HCT116 (cell line): ENCODE measurements around the gene SRA1. TPM values are rescaled to one million over a fixed set of nuclear protein-coding genes. Genes with fewer than 3 reads are reported as not detected.

ENCODE experiments used
- ATAC-seq: fragments of 200-7000 bp; cut with Tn5 transposase; 2 replicates; pipeline ENCODE4 v1.9.1; 2020; ENCODE audit warnings: mild to moderate bottlenecking, moderate library complexity
- BruUV-seq: library from RNA; stranded (reverse); fragments of 400-500 nt; replicated peaks from 2 replicates; lab custom pipeline; 2021; lab: Mats Ljungman, UMichigan
- CTCF ChIA-PET: fragments of 300-600 bp; sonication (Branson Sonifier 250); formaldehyde crosslinking; loops from one replicate; lab custom pipeline; 2021; ENCODE audit warnings: antibody characterized with exemption; lab: Charles Lee
- POLR2A ChIA-PET: fragments of 300-600, 350-600 bp; sonication (Branson Sonifier 250); formaldehyde crosslinking; loops from one replicate; lab custom pipeline; 2021; ENCODE audit warnings: antibody characterized with exemption; lab: Charles Lee
- RAD21 ChIA-PET, 2 experiments: fragments of 300-600 bp; sonication (Branson Sonifier 250); formaldehyde crosslinking; loops; one replicate each; lab custom pipeline; 2023; ENCODE audit warnings: low total read pairs in 2 of 2; ENCODE audit not compliant: uncharacterized antibody in 2 of 2, unreplicated experiment in 2 of 2, low non-redundant PET in 1 of 2; lab: Charles Lee
- DNase-seq: peaks from one replicate; pipeline ENCODE4 v3.0.0-alpha.2; 2010; ENCODE audit warnings: low read depth, low spot score
- H2AFZ ChIP-seq: fragments of 200-600 bp; shearing (Covaris generic), sonication (generic); 2 replicates; pipeline ENCODE4 v1.6.1; 2017; ENCODE audit warnings: low read depth, mixed run types, mixed read lengths, antibody characterized with exemption, low read length; ENCODE audit not compliant: poor library complexity, severe bottlenecking
- H3K27ac ChIP-seq: 2 replicates; pipeline ENCODE4 v1.5.1; 2012; ENCODE audit warnings: low read depth, low read length
- H3K27me3 ChIP-seq: fragments of 200-600 bp; sonication (generic); 2 replicates; pipeline ENCODE4 v1.6.1; 2016; ENCODE audit warnings: mixed run types, low read length, mixed read lengths; ENCODE audit not compliant: insufficient read depth
- H3K36me3 ChIP-seq, 2 experiments: fragments of 200-500 bp in 1 of 2; fragments of 200-600 bp in 1 of 2; sonication (Bioruptor generic) in 1 of 2; sonication (generic) in 1 of 2; 2 replicates each; pipeline versions ENCODE4 v1.5.1 to v1.6.1; 2014 to 2016; ENCODE audit warnings: low read length in 2 of 2, inconsistent platforms in 1 of 2, mixed read lengths in 1 of 2, mixed run types in 1 of 2; ENCODE audit not compliant: insufficient read depth in 2 of 2, control insufficient read depth in 1 of 2
- H3K4me1 ChIP-seq, 2 experiments: fragments of 200-600 bp in 1 of 2; sonication (generic) in 1 of 2; 2 replicates each; pipeline versions ENCODE4 v1.5.1 to v1.6.1; 2012 to 2017; ENCODE audit warnings: low read length in 2 of 2, inconsistent platforms in 1 of 2, mild to moderate bottlenecking in 1 of 2, mixed read lengths in 1 of 2, mixed run types in 1 of 2, moderate library complexity in 1 of 2; ENCODE audit not compliant: insufficient read depth in 2 of 2, control insufficient read depth in 1 of 2
- H3K4me2 ChIP-seq: fragments of 200-600 bp; sonication (generic); 2 replicates; pipeline ENCODE4 v1.6.1; 2017; ENCODE audit warnings: mixed run types, low read length, mixed read lengths
- H3K4me3 ChIP-seq, 2 experiments: fragments of 200-600 bp in 1 of 2; sonication (generic) in 1 of 2; replicated peaks in 1 of 2; 2 replicates each; pipeline ENCODE4 v1.5.1; 2011 to 2016; ENCODE audit warnings: low read length in 2 of 2, control low read depth in 1 of 2, low read depth in 1 of 2, mild to moderate bottlenecking in 1 of 2, mixed read lengths in 1 of 2, mixed run types in 1 of 2
- H3K79me2 ChIP-seq: fragments of 200-600 bp; sonication (generic); 2 replicates; pipeline ENCODE4 v1.6.1; 2017; ENCODE audit warnings: mild to moderate bottlenecking, mixed run types, low read length, moderate library complexity, mixed read lengths; ENCODE audit not compliant: insufficient read depth
- H3K9ac ChIP-seq: fragments of 200-600 bp; sonication (generic); 2 replicates; pipeline ENCODE4 v1.6.1; 2016; ENCODE audit warnings: low read length, mixed read lengths
- H3K9me2 ChIP-seq: fragments of 200-600 bp; sonication (generic), shearing (Covaris generic); 2 replicates; pipeline ENCODE4 v1.6.1; 2017; ENCODE audit warnings: mixed run types, mild to moderate bottlenecking, moderate library complexity; ENCODE audit not compliant: insufficient read depth
- H3K9me3 ChIP-seq, 2 experiments: fragments of 200-500 bp in 1 of 2; fragments of 200-600 bp in 1 of 2; sonication (Bioruptor generic) in 1 of 2; sonication (generic) in 1 of 2; 2 replicates each; pipeline ENCODE4 v1.6.1; 2014 to 2017; ENCODE audit warnings: low read length in 2 of 2, mixed read lengths in 2 of 2, inconsistent platforms in 1 of 2, low read depth in 1 of 2, mild to moderate bottlenecking in 1 of 2, mixed run types in 1 of 2, moderate library complexity in 1 of 2; ENCODE audit not compliant: control insufficient read depth in 1 of 2, insufficient read depth in 1 of 2
- H4K20me1 ChIP-seq: fragments of 200-600 bp; sonication (generic), shearing (Covaris generic); 2 replicates; pipeline ENCODE4 v1.6.1; 2017; ENCODE audit warnings: mixed run types, mild to moderate bottlenecking, moderate library complexity; ENCODE audit not compliant: insufficient read depth
- CBX3 ChIP-seq: IDR thresholded peaks from 2 replicates; pipeline ENCODE4 v1.6.1; 2012; ENCODE audit warnings: low read depth
- EGR1 ChIP-seq: IDR thresholded peaks from 2 replicates; pipeline ENCODE4 v1.6.1; 2012; ENCODE audit warnings: low read depth
- EZH2phosphoT487 ChIP-seq: fragments of 200-600 bp; IDR thresholded peaks from 2 replicates; pipeline ENCODE4 v1.6.1; 2018; ENCODE audit warnings: antibody characterized with exemption, borderline replicate concordance
- FOSL1 ChIP-seq: IDR thresholded peaks from 2 replicates; pipeline ENCODE4 v1.6.1; 2012; ENCODE audit warnings: low read depth
- JUND ChIP-seq: IDR thresholded peaks from 2 replicates; pipeline ENCODE4 v1.6.1; 2012
- POLR2A ChIP-seq: IDR thresholded peaks from 2 replicates; pipeline ENCODE4 v1.7.0; 2011; ENCODE audit warnings: borderline replicate concordance; ENCODE audit not compliant: insufficient read depth, insufficient read length; ENCODE audit errors: extremely low read depth
- RAD21 ChIP-seq: IDR thresholded peaks from 2 replicates; pipeline ENCODE4 v1.6.1; 2012; ENCODE audit warnings: low read depth, mild to moderate bottlenecking
- SIN3A ChIP-seq: IDR thresholded peaks from 2 replicates; pipeline ENCODE4 v1.6.1; 2012; ENCODE audit warnings: low read depth
- SP1 ChIP-seq: IDR thresholded peaks from 2 replicates; pipeline ENCODE4 v1.6.1; 2012; ENCODE audit warnings: low read depth
- SRF ChIP-seq: IDR thresholded peaks from 2 replicates; pipeline ENCODE4 v1.6.1; 2012; ENCODE audit warnings: low read depth
- TCF7L2 ChIP-seq: IDR thresholded peaks from 2 replicates; pipeline ENCODE4 v1.7.0; 2011; ENCODE audit warnings: borderline replicate concordance, inconsistent platforms; ENCODE audit not compliant: insufficient read depth, insufficient read length; ENCODE audit errors: extremely low read depth
- YY1 ChIP-seq: IDR thresholded peaks from 2 replicates; pipeline ENCODE4 v1.6.1; 2011; ENCODE audit warnings: low read length, low read depth, moderate library complexity, mild to moderate bottlenecking; ENCODE audit not compliant: insufficient replicate concordance; ENCODE audit errors: extremely low read depth
- ZFX ChIP-seq: fragments of 450-650 bp; IDR thresholded peaks from 2 replicates; pipeline ENCODE4 v1.6.1; 2017
- ZNF274 ChIP-seq: fragments of 200-500 bp; sonication (Bioruptor generic); IDR thresholded peaks from 2 replicates; pipeline ENCODE4 v1.6.1; 2014; ENCODE audit warnings: mild to moderate bottlenecking, low read depth, low read length, inconsistent platforms
- intact Hi-C: fragments of 100-400 bp; cut with micrococcal nuclease; formaldehyde crosslinking; loops from 2 replicates; pipeline ENCODE4 v1.10.0; 2022
- total RNA-seq: library from RNA; stranded (reverse); gene quantifications from one replicate; pipeline ENCODE4 v1.2.1, GENCODE V29; 2021; ENCODE audit not compliant: unreplicated experiment
- TF ChIP-seq, protein P1 (sequence below): IDR thresholded peaks from 2 replicates; pipeline ENCODE4 v1.6.1; 2012
- TF ChIP-seq, protein P2 (sequence below): IDR thresholded peaks from 2 replicates; pipeline ENCODE4 v1.6.1; 2012; ENCODE audit warnings: low read depth
- TF ChIP-seq, protein P3 (sequence below), 3 experiments: fragments of 200-600 bp in 1 of 3; sonication (generic) in 1 of 3; IDR thresholded peaks in 2 of 3; conservative IDR thresholded peaks in 1 of 3; 2 replicates each; pipeline ENCODE4 v1.5.1; 2012 to 2017; ENCODE audit warnings: low read depth in 2 of 3, low read length in 2 of 3, antibody characterized with exemption in 1 of 3, borderline replicate concordance in 1 of 3, control low read depth in 1 of 3, mild to moderate bottlenecking in 1 of 3, mixed read lengths in 1 of 3, mixed run types in 1 of 3, moderate library complexity in 1 of 3; ENCODE audit not compliant: insufficient read depth in 1 of 3
- TF ChIP-seq, protein P4 (sequence below): IDR thresholded peaks from 2 replicates; pipeline ENCODE4 v1.6.1; 2011; ENCODE audit warnings: mild to moderate bottlenecking, low read length, moderate library complexity; ENCODE audit not compliant: insufficient replicate concordance; ENCODE audit errors: extremely low read depth

The SRA1 gene
- total RNA-seq, 1 experiment from 2014 or later = 41.7 TPM

DNA sequence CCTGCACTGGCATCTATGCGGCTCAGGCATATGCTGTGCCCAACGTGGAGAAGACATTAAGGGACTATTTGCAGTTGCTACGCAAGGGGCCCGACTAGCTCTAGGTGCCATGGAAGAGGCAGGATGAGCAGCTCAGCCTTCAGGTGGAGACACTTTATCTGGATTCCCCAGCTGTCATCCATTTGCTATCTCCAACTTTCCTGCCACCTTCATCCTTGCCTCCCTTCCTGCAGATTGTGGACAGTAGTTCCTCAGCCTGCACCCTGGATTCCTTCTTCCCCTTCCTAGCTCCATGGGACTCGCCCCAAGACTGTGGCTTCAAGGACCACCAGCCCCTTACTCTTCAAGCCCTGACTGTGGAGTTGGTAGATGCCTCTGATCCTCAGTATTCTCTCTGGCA lies 9.4 kb upstream of the SRA1 start:
- TF ChIP-seq ZNF274 (no peak), TCF7L2 (no peak), JUND (no peak), EZH2phosphoT487 (no peak), RAD21 (no peak), SIN3A (no peak), POLR2A (no peak), SP1 (no peak), ZFX (no peak), CBX3 (no peak), YY1 (no peak), SRF (no peak), EGR1 (no peak), FOSL1 (no peak)
- TF ChIP-seq, protein P1, sequence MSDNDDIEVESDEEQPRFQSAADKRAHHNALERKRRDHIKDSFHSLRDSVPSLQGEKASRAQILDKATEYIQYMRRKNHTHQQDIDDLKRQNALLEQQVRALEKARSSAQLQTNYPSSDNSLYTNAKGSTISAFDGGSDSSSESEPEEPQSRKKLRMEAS = no peak
- TF ChIP-seq, protein P2, sequence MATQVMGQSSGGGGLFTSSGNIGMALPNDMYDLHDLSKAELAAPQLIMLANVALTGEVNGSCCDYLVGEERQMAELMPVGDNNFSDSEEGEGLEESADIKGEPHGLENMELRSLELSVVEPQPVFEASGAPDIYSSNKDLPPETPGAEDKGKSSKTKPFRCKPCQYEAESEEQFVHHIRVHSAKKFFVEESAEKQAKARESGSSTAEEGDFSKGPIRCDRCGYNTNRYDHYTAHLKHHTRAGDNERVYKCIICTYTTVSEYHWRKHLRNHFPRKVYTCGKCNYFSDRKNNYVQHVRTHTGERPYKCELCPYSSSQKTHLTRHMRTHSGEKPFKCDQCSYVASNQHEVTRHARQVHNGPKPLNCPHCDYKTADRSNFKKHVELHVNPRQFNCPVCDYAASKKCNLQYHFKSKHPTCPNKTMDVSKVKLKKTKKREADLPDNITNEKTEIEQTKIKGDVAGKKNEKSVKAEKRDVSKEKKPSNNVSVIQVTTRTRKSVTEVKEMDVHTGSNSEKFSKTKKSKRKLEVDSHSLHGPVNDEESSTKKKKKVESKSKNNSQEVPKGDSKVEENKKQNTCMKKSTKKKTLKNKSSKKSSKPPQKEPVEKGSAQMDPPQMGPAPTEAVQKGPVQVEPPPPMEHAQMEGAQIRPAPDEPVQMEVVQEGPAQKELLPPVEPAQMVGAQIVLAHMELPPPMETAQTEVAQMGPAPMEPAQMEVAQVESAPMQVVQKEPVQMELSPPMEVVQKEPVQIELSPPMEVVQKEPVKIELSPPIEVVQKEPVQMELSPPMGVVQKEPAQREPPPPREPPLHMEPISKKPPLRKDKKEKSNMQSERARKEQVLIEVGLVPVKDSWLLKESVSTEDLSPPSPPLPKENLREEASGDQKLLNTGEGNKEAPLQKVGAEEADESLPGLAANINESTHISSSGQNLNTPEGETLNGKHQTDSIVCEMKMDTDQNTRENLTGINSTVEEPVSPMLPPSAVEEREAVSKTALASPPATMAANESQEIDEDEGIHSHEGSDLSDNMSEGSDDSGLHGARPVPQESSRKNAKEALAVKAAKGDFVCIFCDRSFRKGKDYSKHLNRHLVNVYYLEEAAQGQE = no peak
- TF ChIP-seq, protein P3, sequence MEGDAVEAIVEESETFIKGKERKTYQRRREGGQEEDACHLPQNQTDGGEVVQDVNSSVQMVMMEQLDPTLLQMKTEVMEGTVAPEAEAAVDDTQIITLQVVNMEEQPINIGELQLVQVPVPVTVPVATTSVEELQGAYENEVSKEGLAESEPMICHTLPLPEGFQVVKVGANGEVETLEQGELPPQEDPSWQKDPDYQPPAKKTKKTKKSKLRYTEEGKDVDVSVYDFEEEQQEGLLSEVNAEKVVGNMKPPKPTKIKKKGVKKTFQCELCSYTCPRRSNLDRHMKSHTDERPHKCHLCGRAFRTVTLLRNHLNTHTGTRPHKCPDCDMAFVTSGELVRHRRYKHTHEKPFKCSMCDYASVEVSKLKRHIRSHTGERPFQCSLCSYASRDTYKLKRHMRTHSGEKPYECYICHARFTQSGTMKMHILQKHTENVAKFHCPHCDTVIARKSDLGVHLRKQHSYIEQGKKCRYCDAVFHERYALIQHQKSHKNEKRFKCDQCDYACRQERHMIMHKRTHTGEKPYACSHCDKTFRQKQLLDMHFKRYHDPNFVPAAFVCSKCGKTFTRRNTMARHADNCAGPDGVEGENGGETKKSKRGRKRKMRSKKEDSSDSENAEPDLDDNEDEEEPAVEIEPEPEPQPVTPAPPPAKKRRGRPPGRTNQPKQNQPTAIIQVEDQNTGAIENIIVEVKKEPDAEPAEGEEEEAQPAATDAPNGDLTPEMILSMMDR (IDR thresholded peaks at IDR 0.05 in 2 of 3, conservative IDR thresholded peaks at IDR 0.05 in 1 of 3; ENCODE audit: borderline replicate concordance in 1 of 3, insufficient read depth in 1 of 3, low read depth in 2 of 3, low read length in 2 of 3) = no peak
- TF ChIP-seq, protein P4, sequence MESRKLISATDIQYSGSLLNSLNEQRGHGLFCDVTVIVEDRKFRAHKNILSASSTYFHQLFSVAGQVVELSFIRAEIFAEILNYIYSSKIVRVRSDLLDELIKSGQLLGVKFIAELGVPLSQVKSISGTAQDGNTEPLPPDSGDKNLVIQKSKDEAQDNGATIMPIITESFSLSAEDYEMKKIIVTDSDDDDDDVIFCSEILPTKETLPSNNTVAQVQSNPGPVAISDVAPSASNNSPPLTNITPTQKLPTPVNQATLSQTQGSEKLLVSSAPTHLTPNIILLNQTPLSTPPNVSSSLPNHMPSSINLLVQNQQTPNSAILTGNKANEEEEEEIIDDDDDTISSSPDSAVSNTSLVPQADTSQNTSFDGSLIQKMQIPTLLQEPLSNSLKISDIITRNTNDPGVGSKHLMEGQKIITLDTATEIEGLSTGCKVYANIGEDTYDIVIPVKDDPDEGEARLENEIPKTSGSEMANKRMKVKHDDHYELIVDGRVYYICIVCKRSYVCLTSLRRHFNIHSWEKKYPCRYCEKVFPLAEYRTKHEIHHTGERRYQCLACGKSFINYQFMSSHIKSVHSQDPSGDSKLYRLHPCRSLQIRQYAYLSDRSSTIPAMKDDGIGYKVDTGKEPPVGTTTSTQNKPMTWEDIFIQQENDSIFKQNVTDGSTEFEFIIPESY = no peak
- ChIA-PET CTCF (no interaction called here), POLR2A (no interaction called here), RAD21 (no interaction called here)
- H3K36me3 ChIP-seq = peaks cover 0 to 15% of the 10 kb centered on the region in 2 experiments; a peak in 3 of 4 replicates
- H2AFZ ChIP-seq = no peak overlapping the region
- BruUV-seq = no TSS peak
- H3K9me2 ChIP-seq = no peaks in the 10 kb centered on the region
- intact Hi-C loops = no loop called here
- no peak overlapping the region for H3K9ac ChIP-seq
- H3K9me3 ChIP-seq = no peaks in the 10 kb centered on the region
- peaks cover 27% of the 10 kb centered on the region for H3K79me2 ChIP-seq
- no peaks in the 10 kb centered on the region for H3K27me3 ChIP-seq
- peaks cover 7 to 19% of the 10 kb centered on the region in 2 experiments; a peak in 3 of 4 replicates for H3K4me1 ChIP-seq
- ATAC-seq (no peak), DNase-seq (no peak)
- H3K27ac ChIP-seq = no peak overlapping the region
- H3K4me3 ChIP-seq = no peak overlapping the region
- no peak overlapping the region for H3K4me2 ChIP-seq
- H4K20me1 ChIP-seq = no peaks in the 10 kb centered on the region
